Endometrial microvascular endothelial cells (primary cell): ENCODE measurements around the gene DRGX. TPM values are rescaled to one million over a fixed set of nuclear protein-coding genes. Genes with fewer than 3 reads are reported as not detected.

Source experiments
- in situ Hi-C: cut with HindIII; loops from 2 replicates; pipeline ENCODE4 v1.10.0; 2017; ENCODE audit warnings: low sequenced_read_pairs, low pct_unique_long_range_greater_than_20kb; ENCODE audit errors: inconsistent ontology term
- total RNA-seq: library from RNA; depleted of rRNA; stranded (reverse); fragments of >200 nt; gene quantifications from one replicate; pipeline ENCODE4 v1.2.3, GENCODE V29; 2015; ENCODE audit errors: inconsistent ontology term

Gene DRGX
- total RNA-seq, 1 donor from 2014 or later: not detected

DNA sequence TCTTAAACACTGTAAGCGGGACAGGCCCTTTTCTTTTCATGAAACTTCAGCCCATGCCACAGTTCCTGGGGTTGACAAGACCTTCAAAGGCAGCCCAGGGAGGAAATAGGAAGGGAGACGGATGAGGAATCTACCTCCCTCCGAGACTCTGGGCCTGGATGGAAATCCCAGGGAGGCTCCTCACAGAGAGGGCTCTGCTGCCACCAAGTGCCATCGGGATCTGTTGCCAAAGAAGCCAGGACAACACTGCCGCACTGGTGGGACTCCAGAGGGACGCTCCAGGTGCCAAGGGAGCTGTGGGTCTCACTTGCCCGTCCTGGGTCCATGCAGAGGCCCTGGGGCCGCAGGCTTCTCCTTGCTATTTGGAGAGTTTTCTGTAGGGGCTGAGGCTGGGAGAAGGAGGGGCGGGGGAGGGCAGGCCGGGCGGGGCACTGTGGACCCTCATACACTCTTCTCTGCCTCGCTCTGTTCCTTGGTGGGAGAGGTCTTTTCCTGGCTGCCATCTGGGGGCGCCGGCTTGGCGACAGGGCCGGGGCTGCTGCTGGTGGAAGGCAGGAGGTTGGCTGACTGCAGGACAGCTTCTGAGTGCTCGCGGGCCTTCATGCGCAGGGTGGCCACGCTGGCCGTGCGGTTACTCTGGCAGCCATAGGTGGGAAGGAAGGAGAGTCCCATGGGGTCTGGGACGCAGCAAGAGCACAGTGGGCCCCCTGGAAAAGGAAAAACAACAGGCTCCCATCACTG, 30.0 kb downstream of the DRGX start:
- in situ Hi-C loops: no loop called here

DNA sequence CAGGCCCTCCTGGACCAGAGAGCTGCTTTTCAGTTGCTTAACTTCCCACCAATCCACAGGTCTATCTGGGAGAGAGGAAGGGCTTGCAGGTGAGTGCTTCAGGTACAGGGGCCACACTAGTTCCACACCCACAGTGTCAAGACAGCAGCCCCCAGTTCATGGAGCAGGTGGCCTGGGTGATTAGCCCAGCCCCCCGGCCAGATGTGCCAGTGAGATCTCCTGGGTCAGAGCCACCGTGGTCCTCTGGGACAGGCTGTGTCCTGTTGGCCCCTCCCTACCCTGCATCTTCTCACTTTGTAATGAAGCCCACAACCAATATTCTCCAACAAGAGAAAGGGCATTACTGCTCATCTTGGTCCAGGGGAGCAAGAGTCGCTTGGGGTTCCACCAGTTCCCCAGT, 30.6 kb downstream of the DRGX start:
- in situ Hi-C loops: no loop called here

DNA sequence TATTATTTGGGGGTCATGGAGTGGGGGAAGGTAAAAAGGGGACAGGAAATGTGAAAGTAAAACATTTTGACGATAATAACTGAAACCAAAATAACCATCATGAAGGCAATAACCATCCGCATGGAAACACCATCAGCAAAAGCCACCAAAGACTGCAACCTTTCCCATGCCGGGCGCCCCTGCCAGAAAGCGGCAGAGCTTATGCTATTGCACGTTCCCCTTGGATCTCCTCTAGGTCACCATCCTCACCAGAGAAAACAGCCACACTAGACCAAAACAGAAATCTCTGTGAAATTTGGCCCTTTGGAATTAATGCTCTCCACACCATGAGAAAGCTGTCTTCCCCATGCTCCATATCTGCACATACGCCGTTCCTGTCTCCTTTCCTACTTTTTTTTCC, 31.1 kb downstream of the DRGX start:
- in situ Hi-C loops: no loop called here

DNA sequence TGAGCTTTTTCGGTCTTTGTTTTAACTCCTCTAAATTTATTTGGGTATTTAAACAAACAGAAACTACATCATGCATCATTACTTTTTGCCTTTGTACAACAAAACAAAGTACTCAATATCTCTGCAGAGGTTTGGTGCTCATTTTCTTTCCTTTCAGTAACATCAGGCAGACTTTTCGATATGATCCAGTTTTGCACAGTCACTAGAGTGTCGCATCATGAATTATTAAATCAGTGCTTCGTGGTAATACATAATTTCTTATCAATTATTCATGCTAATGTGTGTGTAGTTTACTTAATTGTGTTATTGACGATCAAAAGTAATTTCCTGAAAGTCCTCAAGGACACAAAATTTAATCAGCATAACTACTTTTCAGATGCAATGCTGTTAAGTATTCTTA, 31.8 kb downstream of the DRGX start:
- in situ Hi-C loops: no loop called here

DNA sequence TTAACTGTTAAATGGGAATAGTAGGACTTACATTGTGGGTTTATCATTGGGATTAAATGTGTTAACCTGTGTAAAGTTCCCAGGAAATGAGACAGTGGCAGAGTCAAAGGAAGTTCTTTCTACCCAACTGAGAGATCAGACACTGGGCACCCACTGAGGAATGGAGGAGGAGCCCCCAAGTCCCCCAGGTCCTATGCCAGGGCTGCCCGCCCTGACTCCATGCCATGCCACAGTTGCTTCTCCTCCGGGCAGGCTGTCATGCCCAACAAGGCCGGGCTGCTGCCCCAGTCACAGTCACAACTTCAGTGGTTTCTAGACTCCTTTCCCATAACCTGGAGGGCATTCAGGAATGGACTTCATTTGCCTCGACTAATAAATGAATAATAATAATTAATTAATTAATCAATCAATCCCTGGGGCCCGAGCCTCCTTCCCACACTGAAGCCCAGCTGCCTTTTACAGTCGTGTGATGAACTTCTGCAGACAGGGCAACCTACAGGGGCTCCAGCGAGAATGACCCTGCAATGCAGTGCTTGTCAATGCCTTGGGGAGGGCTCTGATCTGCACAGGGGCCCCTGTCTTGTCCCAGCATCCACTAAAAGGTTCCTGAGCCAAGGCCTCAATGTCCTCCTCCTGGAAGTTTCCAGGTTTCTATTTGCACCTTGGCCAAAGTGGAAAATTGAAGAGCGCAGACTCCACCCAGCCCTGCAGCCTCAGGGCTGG, 32.4 kb downstream of the DRGX start:
- in situ Hi-C loops: no loop called here

DNA sequence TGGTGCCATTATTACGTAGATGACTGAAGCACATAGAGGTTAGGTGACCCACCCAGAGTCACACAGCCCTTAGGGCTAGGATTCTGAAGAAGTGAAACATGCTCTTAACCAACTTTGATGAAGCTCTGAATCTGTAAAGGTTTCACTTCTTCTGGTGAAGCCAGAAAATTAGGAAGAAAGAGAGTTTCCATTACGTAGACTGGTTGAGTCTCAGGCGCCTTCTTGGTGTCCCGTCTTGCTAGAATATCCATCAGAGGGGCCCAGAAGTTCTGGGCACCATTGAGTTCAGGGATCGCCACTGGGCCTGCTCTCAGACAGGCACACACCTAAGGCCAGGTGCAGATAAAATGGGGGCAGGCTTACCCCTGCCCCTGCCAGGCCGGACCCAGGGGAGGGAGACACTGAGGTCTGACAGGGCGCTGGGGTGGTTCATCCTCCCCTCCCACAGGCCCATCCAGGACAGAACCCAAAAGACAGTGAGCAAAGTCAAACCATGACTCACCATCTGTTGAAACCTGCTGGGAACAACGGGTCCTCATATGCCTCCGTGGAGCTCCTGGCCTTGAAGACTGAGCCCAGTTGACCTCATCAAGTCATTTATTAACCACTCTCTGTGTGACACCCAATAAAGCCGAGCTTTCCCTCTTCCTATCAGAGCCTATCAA, 33.2 kb downstream of the DRGX start:
- in situ Hi-C loops: no loop called here

DNA sequence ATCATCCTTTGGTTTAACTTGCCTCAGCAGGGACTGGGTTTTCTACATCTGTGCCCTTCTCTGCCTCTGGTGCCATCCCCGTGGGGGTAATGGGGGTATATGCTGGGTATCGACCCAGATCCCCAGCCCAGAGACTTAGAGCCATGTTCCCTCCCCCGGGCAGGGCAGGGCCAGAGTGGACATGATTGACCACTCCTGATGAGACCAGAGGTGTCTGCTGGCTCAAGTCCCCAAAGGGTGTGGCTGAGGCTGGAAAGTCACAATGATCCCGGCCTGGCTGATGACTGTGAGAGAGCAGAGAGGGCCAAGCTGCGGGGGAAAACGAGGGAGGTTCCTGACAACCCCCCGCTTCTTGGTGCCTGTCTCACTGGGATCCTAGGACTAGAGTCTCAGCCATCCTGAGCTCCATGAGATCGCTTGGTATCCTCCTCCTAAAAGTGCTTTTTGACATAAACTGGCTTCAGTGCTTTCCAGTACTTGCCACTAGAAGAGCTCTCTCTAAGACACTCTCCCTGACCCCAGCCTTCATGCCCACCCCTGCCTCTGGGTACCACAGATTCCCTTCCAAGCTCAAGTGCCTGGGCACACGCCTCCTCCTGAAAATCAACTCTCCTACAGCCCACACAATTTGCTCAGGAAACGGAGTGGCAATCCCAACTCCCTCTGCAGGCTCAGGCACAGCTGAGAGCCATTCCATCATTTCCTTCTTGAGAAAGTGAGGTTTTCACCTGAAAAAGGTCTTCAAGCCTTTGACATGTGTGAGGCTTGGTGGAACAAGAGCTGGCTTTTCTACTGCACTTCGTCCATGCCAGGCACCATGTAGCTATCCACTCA, 33.9 kb downstream of the DRGX start:
- in situ Hi-C loops: no loop called here

DNA sequence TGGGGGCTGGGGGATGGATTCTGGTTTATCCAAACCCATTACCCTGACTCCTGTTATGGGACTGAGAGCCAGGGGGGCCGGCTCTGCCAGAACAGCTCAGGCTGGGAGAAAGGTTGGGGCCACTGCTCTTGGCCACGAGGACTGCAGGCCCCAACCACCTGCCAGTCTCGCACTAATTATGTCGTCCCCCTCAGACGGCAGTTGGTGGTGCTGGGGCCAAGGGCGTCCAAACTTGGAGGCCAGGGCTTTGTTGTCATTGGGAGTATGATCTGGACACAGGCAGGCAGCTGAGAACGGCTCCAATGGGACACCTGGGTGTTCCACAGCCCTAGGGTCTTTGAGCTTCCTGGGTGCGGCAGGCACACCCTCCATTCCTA, 34.7 kb downstream of the DRGX start:
- in situ Hi-C loops: no loop called here

DNA sequence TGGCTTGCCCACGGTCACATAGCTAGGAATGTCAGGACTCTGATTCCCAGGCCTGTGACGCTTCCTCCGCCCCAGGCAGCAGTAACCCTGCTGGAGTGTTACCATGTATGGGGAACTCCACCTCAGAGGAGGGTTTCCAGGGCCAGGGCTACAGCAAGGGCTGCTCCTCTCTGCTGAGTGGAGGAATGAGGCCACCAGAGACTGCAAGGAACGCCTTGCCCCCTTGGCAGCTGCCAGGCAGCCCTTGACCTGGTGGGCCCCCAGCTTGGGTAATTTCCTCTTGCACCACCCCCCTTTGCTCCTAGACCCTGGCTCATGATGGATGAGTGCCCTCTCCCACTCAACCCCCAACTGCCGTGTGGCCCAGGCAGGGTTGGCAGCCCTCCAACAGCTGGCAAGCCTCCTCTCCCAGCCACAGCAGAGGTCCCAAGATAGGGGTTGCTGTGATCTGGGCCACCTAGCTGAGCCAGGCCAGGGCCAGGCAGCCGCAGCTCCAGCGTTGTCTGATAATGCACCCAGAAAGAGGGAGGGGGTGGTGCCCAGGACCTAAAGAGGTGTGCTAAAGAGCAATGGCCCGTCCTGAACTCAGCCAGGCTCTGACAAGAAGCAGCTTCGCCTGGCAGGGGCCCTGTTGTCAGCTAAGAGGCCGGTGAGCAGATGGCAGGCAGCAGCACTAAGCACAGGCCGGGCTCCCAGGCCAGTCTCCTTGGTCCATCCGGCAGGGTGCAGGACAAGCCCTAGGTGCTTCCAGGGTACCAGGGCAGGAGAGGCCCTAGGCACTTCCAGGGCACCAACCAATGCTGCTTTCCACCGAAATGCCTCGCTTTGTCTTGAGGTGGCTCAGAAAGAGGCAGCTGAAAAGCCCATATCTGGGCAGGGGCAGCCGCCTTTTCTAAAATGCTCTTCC, 35.4 kb downstream of the DRGX start:
- in situ Hi-C loops: no loop called here

DNA sequence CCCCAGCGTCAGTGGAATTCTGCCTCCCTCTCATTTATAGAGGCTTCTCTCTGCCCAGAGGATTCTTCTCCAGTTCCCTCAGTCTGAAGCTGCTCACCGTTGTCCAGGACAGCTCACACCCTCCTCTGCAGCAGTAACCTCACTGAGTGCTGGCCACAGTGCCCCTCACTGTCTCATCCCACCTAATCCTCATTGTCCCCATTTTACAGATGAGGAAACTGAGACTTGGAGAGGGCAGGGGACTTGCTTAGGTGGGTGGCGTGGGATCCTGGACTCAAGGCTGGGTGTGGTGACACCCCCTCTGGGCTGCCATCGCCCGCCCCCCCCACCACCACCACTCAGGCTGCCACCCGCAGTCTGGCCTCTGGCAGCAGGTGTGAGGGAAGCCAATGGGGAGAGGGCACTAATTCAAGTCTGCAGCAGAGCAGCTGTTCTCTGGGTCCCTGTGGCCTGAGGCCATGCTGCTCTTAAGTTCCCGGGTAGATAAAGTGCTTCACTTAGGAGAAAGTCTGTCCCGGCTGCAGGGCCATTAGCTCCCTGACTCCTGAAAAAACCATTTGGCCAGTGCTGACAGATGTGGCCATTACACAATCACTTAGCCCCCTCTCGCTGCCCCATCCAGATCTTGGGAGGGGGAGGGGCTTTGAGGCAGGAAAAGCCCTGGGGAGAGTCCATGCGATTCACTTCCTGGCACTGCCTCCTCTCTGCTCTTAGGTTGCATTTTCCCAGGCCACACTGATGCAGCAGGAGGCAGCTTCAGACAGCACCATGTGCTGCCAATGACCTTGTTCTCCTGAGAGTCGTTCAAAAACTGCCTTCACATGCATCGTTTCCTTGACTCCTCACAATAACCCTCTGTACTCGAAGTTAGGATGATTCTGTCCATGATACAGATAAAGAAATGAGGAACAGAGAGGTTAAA, 36.3 kb downstream of the DRGX start:
- in situ Hi-C loops: no loop called here

DNA sequence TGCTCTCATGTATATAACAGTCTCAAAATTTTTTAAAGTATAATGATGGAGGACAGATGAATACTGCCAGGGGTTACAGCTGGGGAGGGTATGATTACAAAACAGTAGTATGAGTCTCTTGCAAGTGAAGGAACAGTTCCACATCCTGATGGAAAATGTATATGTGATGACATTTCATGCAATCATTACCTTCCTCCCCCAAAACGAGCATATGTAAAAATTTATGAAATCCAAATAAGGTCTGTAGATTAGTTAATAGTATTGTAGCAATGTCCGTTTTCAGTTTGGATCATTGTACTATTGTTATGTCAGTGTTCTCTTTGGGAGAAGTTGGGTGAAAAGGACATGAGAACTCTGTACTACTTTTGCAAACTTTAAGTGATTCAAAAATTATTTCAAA, 38.0 kb downstream of the DRGX start:
- in situ Hi-C loops: no loop called here

DNA sequence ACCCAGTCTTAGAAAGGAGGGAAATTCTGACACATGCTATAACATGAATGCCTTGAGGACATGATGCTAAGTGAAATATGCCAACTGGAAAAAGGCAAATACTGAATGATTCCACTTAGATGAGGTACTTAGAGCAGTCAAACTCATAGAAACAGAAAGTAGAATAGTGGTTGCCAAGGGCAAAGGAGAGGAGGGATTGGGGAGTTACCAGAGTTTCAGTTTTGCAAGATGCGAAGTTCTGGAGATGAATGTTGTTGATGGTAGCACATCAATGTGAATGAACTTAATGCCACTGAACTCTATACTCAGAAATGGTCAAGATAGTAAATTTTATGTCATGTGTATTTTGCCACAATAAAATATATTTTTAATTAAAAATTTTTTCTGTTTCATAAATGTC, 38.9 kb downstream of the DRGX start:
- in situ Hi-C loops: no loop called here

DNA sequence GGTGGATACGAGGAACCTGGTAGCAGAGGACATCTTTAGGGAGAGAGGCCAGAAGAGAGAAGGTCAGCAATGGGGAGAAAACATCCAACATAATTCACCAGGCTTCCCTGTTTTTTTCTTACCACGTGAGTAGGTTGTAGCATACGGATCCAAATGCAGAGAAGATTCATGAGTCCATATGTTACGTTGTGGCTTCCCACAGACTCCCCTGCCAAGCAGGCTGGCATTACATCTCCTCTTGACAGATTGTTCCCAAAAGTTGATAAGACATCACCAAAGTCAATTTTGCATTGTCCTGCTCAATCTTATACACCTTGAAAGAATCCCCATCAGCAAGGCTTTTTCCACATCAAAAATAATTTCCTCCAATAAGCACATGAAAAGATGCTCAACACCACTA, 39.7 kb downstream of the DRGX start:
- in situ Hi-C loops: no loop called here

DNA sequence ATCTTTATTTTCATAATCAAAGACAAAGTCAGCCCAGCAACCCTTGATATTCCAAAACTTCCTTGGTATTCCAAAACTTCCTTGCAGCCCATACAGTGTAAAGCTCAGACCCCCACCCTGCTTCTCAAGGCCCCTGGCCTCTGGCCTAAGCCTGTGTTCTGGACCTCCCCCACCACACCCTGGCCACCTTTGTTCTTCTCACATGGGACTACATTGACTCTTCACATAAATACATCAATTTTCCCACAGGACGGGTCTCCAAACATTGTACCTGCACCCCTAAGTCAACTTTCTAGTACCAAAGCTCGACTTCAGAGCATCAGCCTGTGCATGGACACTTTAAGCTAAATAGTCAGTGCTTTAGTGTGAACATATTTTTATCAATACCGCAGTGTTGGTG, 40.7 kb downstream of the DRGX start:
- in situ Hi-C loops: no loop called here

DNA sequence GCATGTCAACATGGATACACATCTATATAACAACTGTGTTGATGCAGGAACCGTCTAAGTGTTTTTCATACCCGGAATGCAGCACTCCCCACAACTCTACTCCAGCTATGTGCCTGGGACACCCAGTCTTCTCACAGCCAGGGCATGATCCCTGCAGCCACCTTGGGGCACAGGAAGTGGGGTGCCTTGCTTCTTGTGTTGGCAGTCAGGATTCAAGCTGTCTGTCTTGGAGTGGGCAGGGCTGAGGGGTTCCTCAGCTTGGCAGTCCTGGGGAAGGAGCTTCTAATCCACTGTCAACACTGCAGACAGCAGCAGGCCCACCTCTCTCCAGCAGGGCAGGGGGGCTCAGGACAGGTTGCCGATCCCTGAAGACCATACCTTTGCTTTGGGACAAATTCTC, 41.3 kb downstream of the DRGX start:
- in situ Hi-C loops: no loop called here

DNA sequence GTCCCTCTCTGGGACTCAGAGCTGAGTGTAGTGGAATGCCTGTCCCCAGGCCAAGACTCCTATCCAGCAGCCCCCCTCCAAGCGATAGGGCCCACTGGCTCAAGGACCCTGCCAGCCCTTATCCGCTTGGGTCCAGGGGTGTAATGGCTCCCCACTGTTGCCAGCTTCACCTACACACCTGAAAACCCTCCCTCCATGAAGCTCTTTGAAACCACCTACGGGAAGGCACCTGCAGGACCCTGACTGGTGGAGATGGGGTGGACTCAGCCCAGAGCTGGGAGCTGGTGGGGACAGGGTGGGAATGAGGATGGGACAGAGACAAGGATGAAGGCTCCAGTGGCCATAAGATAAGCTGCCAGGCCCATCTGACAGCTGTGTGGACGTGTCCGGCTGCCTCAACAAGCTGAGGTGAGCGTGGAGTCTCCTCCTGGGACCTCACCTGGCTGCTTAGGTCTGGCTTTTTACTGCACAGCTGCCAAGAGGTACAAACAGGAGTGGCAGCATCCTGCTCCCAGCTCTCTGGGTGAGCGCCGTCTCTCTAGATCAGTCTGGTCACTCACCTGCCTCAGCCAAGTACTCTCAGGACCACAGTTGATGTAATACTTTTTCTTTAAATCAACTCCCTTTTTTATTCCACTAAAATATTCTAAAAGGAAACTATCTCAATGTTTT, 41.9 kb downstream of the DRGX start:
- in situ Hi-C loops: no loop called here
